ENCODE data around the gene NRXN3. TPM values are rescaled to one million over a fixed set of nuclear protein-coding genes. Genes with fewer than 3 reads are reported as not detected.

The NRXN3 gene
- total RNA-seq, 1 donor from 2014 or later = 5.9 TPM

- no peaks in the 10 kb centered on the region for H3K9me3 Mint-ChIP-seq
- no peaks in the 10 kb centered on the region for H3K27me3 ChIP-seq
- DNase-seq (ENCODE audit: low spot score) = peak; percentile 82
- H2AFZ ChIP-seq (replicated peaks) = no peak overlapping the region
- no peaks in the 10 kb centered on the region for H3K36me3 Mint-ChIP-seq
- H3K4me3 ChIP-seq = no peak overlapping the region
- H3K36me3 ChIP-seq = no peaks in the 10 kb centered on the region
- peaks cover 2% of the 10 kb centered on the region for H3K27me3 Mint-ChIP-seq (ENCODE audit: insufficient read depth, low read depth)
- no peak overlapping the region for H3K4me3 Mint-ChIP-seq
- no peaks in the 10 kb centered on the region for H3K79me2 ChIP-seq (ENCODE audit: low read depth)
- no peak overlapping the region for H3K4me2 ChIP-seq
- peaks cover 14% of the 10 kb centered on the region for H3F3A ChIP-seq (ENCODE audit: low read depth)
- no peaks in the 10 kb centered on the region for H4K20me1 ChIP-seq (ENCODE audit: low read depth)
- peaks cover 16% of the 10 kb centered on the region for H3K4me1 Mint-ChIP-seq
- H3K27ac ChIP-seq = no peak overlapping the region
- no peak overlapping the region for H3K9ac ChIP-seq
- H3K4me1 ChIP-seq = peaks cover 14% of the 10 kb centered on the region
- TF ChIP-seq EZH2phosphoT487 (IDR thresholded peaks at IDR 0.05) (no peak), EZH2 (IDR thresholded peaks at IDR 0.05) (no peak), CTCF (IDR thresholded peaks at IDR 0.05) (no peak)
- H3K9me3 ChIP-seq (ENCODE audit: low read depth) = no peaks in the 10 kb centered on the region
- no peak overlapping the region for H3K27ac Mint-ChIP-seq
Measured at GRCh38 chr14:78863143-78863542, 693.0 kb downstream of the NRXN3 start.

GRCh38 chr14:78872837-78873236, 702.7 kb downstream of the NRXN3 start:
- peaks cover 14% of the 10 kb centered on the region for H3F3A ChIP-seq (ENCODE audit: low read depth)
- TF ChIP-seq CTCF (IDR thresholded peaks at IDR 0.05) (no peak), EZH2phosphoT487 (IDR thresholded peaks at IDR 0.05) (no peak), EZH2 (IDR thresholded peaks at IDR 0.05) (no peak)
- peaks cover 20% of the 10 kb centered on the region for H3K4me1 ChIP-seq
- Mint-ChIP-seq H3K4me3 (no peak overlapping the region), H3K36me3 (no peaks in the 10 kb centered on the region), H3K4me1 (peaks cover 13% of the 10 kb centered on the region), H3K27ac (no peak overlapping the region), H3K9me3 (no peaks in the 10 kb centered on the region), H3K27me3 (ENCODE audit: insufficient read depth, low read depth) (no peaks in the 10 kb centered on the region)
- H3K36me3 ChIP-seq = no peaks in the 10 kb centered on the region
- no peaks in the 10 kb centered on the region for H3K9me3 ChIP-seq (ENCODE audit: low read depth)
- H2AFZ ChIP-seq (replicated peaks) = no peak overlapping the region
- no peaks in the 10 kb centered on the region for H4K20me1 ChIP-seq (ENCODE audit: low read depth)
- H3K4me3 ChIP-seq = no peak overlapping the region
- no peak overlapping the region for H3K27ac ChIP-seq
- H3K27me3 ChIP-seq = no peaks in the 10 kb centered on the region
- H3K79me2 ChIP-seq (ENCODE audit: low read depth) = no peaks in the 10 kb centered on the region
- H3K4me2 ChIP-seq = no peak overlapping the region
- no peak for DNase-seq (ENCODE audit: low spot score)
- no peak overlapping the region for H3K9ac ChIP-seq

- Histone ChIP-seq H3F3A (ENCODE audit: low read depth) (peaks cover 14% of the 10 kb centered on the region), H3K9ac (no peak overlapping the region), H4K20me1 (ENCODE audit: low read depth) (no peaks in the 10 kb centered on the region), H3K4me3 (no peak overlapping the region), H3K9me3 (ENCODE audit: low read depth) (no peaks in the 10 kb centered on the region), H3K27ac (no peak overlapping the region), H3K4me1 (peaks cover 20% of the 10 kb centered on the region), H3K79me2 (ENCODE audit: low read depth) (no peaks in the 10 kb centered on the region), H3K27me3 (no peaks in the 10 kb centered on the region), H3K4me2 (no peak overlapping the region), H3K36me3 (no peaks in the 10 kb centered on the region), H2AFZ (replicated peaks) (no peak overlapping the region)
- DNase-seq (ENCODE audit: low spot score) = no peak
- Mint-ChIP-seq H3K27ac (no peak overlapping the region), H3K27me3 (ENCODE audit: insufficient read depth, low read depth) (no peaks in the 10 kb centered on the region), H3K36me3 (no peaks in the 10 kb centered on the region), H3K4me3 (no peak overlapping the region), H3K9me3 (no peaks in the 10 kb centered on the region), H3K4me1 (peaks cover 13% of the 10 kb centered on the region)
- TF ChIP-seq EZH2phosphoT487 (IDR thresholded peaks at IDR 0.05) (no peak), CTCF (IDR thresholded peaks at IDR 0.05) (no peak), EZH2 (IDR thresholded peaks at IDR 0.05) (no peak)
Measured at GRCh38 chr14:78873581-78873980, 703.4 kb downstream of the NRXN3 start.
